ENCODE results near the gene USP33.

GRCh38 chr1:77697441-77697840 lies 62.2 kb downstream of the USP33 start:
- no peak for TF ChIP-seq CTCF (IDR thresholded peaks at IDR 0.05)
- TF ChIP-seq POLR2A (IDR thresholded peaks at IDR 0.05): no peak
